ENCODE measurements around the gene TTC27. TPM values are rescaled to one million over a fixed set of nuclear protein-coding genes. Genes with fewer than 3 reads are reported as not detected.

TTC27 gene
- polyA plus RNA-seq, 3 donors = 4.0 to 4.8 (median 4.4) TPM

DNA sequence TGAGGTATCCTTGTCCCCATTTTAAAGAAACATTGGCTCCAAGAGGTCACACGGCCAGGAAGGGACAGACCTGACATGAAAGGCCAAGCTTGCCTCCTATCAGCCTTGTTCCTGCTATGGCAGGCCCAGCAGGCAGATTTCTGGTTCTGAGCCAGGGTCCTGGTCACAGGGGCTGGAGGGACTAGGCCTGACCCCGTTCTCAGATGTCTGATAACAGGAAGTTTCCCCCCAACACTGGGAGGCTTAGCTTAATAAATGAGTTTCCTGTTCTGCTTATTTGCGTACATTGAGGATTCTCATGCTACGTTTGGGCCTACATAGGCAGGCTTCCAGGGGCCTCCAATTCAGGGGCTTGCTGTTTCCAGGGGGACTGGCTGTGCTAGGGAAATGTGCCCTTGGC is 211.1 kb downstream of the TTC27 start:
- Mint-ChIP-seq H3K4me1 (peaks cover 20% of the 10 kb centered on the region), H3K27me3 (ENCODE audit: low read depth in 3 of 3) (no peaks in the 10 kb centered on the region), H3K4me3 (no peak overlapping the region), H3K9me3 (peaks cover 0 to 7% (median 2%) of the 10 kb centered on the region in 7 donors), H3K36me3 (no peaks in the 10 kb centered on the region), H3K27ac (peak overlapping the region in 2 of 7 donors; percentile 63 to 70)
- H3K9ac ChIP-seq (ENCODE audit: insufficient read depth, low read length, poor library complexity, severe bottlenecking) = no peak overlapping the region
- intact Hi-C loops (cut with micrococcal nuclease) = no loop called here
- 63% methylated on average over 3 of the region's 4 CpGs for WGBS (ENCODE audit: insufficient coverage)
- no peak overlapping the region for H3K4me3 ChIP-seq (replicated peaks in 1 of 3; ENCODE audit: low read depth in 2 of 3, low read length in 3 of 3)
- peaks cover 10 to 12% of the 10 kb centered on the region in 2 donors for H3K4me1 ChIP-seq (ENCODE audit: control insufficient read depth in 1 of 2, insufficient read depth in 2 of 2, low read length in 2 of 2)
- no peaks in the 10 kb centered on the region for H3K9me3 ChIP-seq (replicated peaks in 1 of 2; ENCODE audit: control insufficient read depth in 1 of 2, insufficient read depth in 1 of 2, low read length in 2 of 2)
- H2AFZ ChIP-seq (ENCODE audit: insufficient read depth, low read depth, low read length, poor library complexity, severe bottlenecking) = no peak overlapping the region
- H4K20me1 ChIP-seq (ENCODE audit: insufficient read depth, low read length) = no peaks in the 10 kb centered on the region
- no peak for DNase-seq
- H3K4me2 ChIP-seq (replicated peaks; ENCODE audit: extremely low read depth, low read length, poor library complexity, severe bottlenecking) = no peak overlapping the region
- no peaks in the 10 kb centered on the region for H3K79me2 ChIP-seq (ENCODE audit: insufficient read depth, low read length)
- no peak overlapping the region for H3K27ac ChIP-seq (ENCODE audit: low read depth in 1 of 2, low read length in 2 of 2)
- no peaks in the 10 kb centered on the region for H3K27me3 ChIP-seq (ENCODE audit: control insufficient read depth in 2 of 2, insufficient read depth in 2 of 2, low read length in 2 of 2)
- H3K36me3 ChIP-seq (replicated peaks in 1 of 2; ENCODE audit: control insufficient read depth in 1 of 2, insufficient read depth in 2 of 2, low read length in 2 of 2) = no peaks in the 10 kb centered on the region
- TF ChIP-seq, protein P1, sequence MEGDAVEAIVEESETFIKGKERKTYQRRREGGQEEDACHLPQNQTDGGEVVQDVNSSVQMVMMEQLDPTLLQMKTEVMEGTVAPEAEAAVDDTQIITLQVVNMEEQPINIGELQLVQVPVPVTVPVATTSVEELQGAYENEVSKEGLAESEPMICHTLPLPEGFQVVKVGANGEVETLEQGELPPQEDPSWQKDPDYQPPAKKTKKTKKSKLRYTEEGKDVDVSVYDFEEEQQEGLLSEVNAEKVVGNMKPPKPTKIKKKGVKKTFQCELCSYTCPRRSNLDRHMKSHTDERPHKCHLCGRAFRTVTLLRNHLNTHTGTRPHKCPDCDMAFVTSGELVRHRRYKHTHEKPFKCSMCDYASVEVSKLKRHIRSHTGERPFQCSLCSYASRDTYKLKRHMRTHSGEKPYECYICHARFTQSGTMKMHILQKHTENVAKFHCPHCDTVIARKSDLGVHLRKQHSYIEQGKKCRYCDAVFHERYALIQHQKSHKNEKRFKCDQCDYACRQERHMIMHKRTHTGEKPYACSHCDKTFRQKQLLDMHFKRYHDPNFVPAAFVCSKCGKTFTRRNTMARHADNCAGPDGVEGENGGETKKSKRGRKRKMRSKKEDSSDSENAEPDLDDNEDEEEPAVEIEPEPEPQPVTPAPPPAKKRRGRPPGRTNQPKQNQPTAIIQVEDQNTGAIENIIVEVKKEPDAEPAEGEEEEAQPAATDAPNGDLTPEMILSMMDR (IDR thresholded peaks at IDR 0.05) = no peak

DNA sequence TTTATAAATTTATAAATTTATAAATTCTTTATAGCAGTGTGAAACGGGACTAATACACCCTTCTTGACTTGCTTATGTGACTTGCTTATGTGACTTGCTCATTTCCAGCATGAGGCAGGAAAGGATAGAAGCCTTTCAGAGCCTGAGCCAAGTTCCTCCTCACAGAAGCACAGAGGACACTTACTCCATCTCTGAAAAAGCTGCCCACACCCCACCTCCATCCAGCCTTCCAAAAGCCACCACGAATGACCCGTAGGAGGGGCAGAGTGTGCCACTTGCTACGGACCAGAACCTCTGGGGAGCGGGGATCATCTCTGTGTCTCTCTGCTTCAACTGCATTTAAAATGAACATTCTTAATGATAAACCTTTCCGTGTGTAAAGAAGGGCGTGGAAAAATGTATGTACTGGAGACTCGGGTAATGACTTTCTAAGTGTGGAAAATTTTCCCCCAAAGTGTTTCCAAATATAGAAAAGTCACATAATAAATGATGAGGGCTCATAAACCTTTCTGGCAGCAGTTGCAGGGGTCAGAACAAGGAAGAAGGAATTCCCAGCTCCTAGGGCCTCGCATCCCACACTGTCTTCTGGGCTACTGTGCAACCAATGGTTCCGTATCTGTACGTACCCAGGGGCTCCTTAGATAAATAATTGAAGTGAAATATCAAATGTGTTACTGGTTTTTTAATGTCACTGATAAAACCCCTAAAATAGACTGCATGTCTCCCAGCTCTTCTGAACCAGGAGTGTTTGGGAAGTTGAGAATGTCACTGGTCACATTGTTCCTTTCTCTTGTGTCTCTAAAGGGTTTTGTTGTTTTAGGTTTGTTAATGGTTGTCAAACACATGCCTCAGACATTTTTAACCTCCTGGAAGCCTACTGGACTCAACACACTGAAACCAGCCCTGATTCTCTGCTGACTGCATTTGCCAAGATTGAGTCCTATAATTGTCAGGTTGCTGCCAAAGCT is 214.4 kb downstream of the TTC27 start:
- no peak for DNase-seq
- no peak overlapping the region for H2AFZ ChIP-seq (ENCODE audit: insufficient read depth, low read depth, low read length, poor library complexity, severe bottlenecking)
- no peaks in the 10 kb centered on the region for H3K36me3 ChIP-seq (replicated peaks in 1 of 2; ENCODE audit: control insufficient read depth in 1 of 2, insufficient read depth in 2 of 2, low read length in 2 of 2)
- WGBS (ENCODE audit: insufficient coverage) = 90% methylated on average over 2 of the region's 11 CpGs
- peaks cover 0 to 5% of the 10 kb centered on the region in 2 donors for H3K9me3 ChIP-seq (replicated peaks in 1 of 2; ENCODE audit: control insufficient read depth in 1 of 2, insufficient read depth in 1 of 2, low read length in 2 of 2)
- Mint-ChIP-seq H3K4me1 (peaks cover 13% of the 10 kb centered on the region), H3K36me3 (no peaks in the 10 kb centered on the region), H3K27ac (no peak overlapping the region), H3K27me3 (ENCODE audit: low read depth in 3 of 3) (no peaks in the 10 kb centered on the region), H3K9me3 (peaks cover 5 to 28% (median 8%) of the 10 kb centered on the region in 7 donors), H3K4me3 (no peak overlapping the region)
- H3K4me3 ChIP-seq (replicated peaks in 1 of 3; ENCODE audit: low read depth in 2 of 3, low read length in 3 of 3) = no peak overlapping the region
- TF ChIP-seq, protein P1 (IDR thresholded peaks at IDR 0.05) = no peak
- no peak overlapping the region for H3K9ac ChIP-seq (ENCODE audit: insufficient read depth, low read length, poor library complexity, severe bottlenecking)
- intact Hi-C loops (cut with micrococcal nuclease) = no loop called here
- peaks cover 10 to 12% of the 10 kb centered on the region in 2 donors for H3K4me1 ChIP-seq (ENCODE audit: control insufficient read depth in 1 of 2, insufficient read depth in 2 of 2, low read length in 2 of 2)
- H3K27ac ChIP-seq (ENCODE audit: low read depth in 1 of 2, low read length in 2 of 2) = no peak overlapping the region
- H3K4me2 ChIP-seq (replicated peaks; ENCODE audit: extremely low read depth, low read length, poor library complexity, severe bottlenecking) = no peak overlapping the region
- H4K20me1 ChIP-seq (ENCODE audit: insufficient read depth, low read length) = no peaks in the 10 kb centered on the region
- H3K27me3 ChIP-seq (ENCODE audit: control insufficient read depth in 2 of 2, insufficient read depth in 2 of 2, low read length in 2 of 2) = no peaks in the 10 kb centered on the region
- no peaks in the 10 kb centered on the region for H3K79me2 ChIP-seq (ENCODE audit: insufficient read depth, low read length)
